ENCODE results near the gene OTUB2.
A peak's percentile ranks its signal among the peaks of the same experiment; 100 is the strongest.

Gene OTUB2

DNA sequence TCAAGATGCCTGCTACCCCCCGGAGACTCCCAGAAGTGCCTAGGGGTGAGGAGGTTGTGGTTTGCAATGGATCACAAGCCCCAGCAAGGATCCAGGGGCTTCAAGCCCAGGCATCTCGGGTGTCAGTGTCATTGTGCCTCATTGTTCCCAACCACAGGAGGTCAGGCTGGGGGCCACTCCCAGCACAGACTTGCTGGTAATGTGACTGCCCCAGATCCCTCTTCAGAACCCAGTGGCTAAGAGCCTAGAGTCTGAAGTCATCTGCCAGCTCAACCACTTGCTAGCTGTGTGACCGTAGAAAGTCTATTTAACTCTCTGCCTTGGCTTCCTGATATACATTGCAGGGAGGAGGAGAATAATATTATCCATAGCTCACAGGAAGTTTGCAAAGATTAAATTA lies 42.1 kb upstream of the OTUB2 start:
- Histone ChIP-seq H3K9me3 (ENCODE audit: control insufficient read depth, low read length) (no peaks in the 10 kb centered on the region), H3K79me2 (no peaks in the 10 kb centered on the region), H3K27ac (no peak overlapping the region), H3K4me1 (peaks cover 5% of the 10 kb centered on the region), H3K27me3 (ENCODE audit: control insufficient read depth, insufficient read depth, low read length) (no peaks in the 10 kb centered on the region), H3K36me3 (ENCODE audit: control insufficient read depth, insufficient read depth, low read length) (no peaks in the 10 kb centered on the region), H3K9ac (no peak overlapping the region), H3K4me2 (ENCODE audit: low read length) (no peak overlapping the region), H3K4me3 (ENCODE audit: low read depth, low read length) (no peak overlapping the region), H2AFZ (no peak overlapping the region)
- TF ChIP-seq, protein P1, sequence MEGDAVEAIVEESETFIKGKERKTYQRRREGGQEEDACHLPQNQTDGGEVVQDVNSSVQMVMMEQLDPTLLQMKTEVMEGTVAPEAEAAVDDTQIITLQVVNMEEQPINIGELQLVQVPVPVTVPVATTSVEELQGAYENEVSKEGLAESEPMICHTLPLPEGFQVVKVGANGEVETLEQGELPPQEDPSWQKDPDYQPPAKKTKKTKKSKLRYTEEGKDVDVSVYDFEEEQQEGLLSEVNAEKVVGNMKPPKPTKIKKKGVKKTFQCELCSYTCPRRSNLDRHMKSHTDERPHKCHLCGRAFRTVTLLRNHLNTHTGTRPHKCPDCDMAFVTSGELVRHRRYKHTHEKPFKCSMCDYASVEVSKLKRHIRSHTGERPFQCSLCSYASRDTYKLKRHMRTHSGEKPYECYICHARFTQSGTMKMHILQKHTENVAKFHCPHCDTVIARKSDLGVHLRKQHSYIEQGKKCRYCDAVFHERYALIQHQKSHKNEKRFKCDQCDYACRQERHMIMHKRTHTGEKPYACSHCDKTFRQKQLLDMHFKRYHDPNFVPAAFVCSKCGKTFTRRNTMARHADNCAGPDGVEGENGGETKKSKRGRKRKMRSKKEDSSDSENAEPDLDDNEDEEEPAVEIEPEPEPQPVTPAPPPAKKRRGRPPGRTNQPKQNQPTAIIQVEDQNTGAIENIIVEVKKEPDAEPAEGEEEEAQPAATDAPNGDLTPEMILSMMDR (IDR thresholded peaks at IDR 0.05) = no peak

DNA sequence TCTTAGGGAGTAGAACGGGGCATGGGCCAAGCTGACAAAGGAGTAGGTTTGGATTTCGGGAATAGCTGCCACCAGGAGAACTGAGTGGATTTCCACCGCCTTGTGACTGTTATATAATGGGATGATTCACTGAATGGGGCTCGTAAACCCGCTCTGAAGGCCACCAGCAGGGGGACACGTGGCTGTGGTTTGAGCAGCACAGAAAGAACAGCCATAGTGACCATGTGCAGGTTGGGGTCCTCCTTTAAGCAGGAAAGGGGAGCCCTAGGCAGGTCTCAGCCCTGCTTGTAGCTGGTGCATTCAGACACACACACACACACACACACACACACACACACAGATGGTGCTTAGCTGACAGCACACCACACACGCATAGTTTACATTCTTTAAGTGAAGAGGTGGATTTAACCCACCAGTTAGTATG lies 41.1 kb upstream of the OTUB2 start:
- Histone ChIP-seq H3K27ac (no peak overlapping the region), H3K4me1 (peaks cover 5% of the 10 kb centered on the region), H3K9ac (no peak overlapping the region), H3K27me3 (ENCODE audit: control insufficient read depth, insufficient read depth, low read length) (no peaks in the 10 kb centered on the region), H3K4me3 (ENCODE audit: low read depth, low read length) (no peak overlapping the region), H3K79me2 (no peaks in the 10 kb centered on the region), H3K36me3 (ENCODE audit: control insufficient read depth, insufficient read depth, low read length) (no peaks in the 10 kb centered on the region), H2AFZ (no peak overlapping the region), H3K9me3 (ENCODE audit: control insufficient read depth, low read length) (no peaks in the 10 kb centered on the region), H3K4me2 (ENCODE audit: low read length) (no peak overlapping the region)
- TF ChIP-seq, protein P1 (IDR thresholded peaks at IDR 0.05) = no peak

DNA sequence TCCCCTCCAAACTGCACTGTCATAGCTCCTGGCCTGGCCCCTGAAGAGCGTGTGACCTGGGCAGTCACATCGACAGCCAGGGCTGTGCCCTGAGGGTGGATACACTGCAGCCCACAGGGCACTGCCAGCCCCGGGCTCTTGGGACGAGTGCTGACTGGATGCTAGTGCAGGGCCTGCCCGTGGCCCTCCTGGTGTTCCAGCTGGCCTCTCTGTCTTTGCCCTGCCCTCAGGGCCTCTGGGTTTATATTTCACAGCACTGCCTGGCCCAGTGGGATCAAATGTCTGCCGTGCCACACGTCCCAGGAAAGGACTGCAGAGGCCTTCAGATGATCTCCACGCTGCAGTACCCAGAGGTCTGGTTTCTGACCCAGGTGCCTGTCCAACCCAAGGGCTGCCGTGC lies 39.2 kb upstream of the OTUB2 start:
- H3K79me2 ChIP-seq = no peaks in the 10 kb centered on the region
- no peaks in the 10 kb centered on the region for H3K9me3 ChIP-seq (ENCODE audit: control insufficient read depth, low read length)
- no peak overlapping the region for H3K4me3 ChIP-seq (ENCODE audit: low read depth, low read length)
- no peak overlapping the region for H3K4me2 ChIP-seq (ENCODE audit: low read length)
- no peaks in the 10 kb centered on the region for H3K36me3 ChIP-seq (ENCODE audit: control insufficient read depth, insufficient read depth, low read length)
- H3K27me3 ChIP-seq (ENCODE audit: control insufficient read depth, insufficient read depth, low read length) = no peaks in the 10 kb centered on the region
- no peak overlapping the region for H3K27ac ChIP-seq
- H2AFZ ChIP-seq = peak overlapping the region; percentile 81
- TF ChIP-seq, protein P1 (IDR thresholded peaks at IDR 0.05) = no peak
- peaks cover 5% of the 10 kb centered on the region for H3K4me1 ChIP-seq
- no peak overlapping the region for H3K9ac ChIP-seq

DNA sequence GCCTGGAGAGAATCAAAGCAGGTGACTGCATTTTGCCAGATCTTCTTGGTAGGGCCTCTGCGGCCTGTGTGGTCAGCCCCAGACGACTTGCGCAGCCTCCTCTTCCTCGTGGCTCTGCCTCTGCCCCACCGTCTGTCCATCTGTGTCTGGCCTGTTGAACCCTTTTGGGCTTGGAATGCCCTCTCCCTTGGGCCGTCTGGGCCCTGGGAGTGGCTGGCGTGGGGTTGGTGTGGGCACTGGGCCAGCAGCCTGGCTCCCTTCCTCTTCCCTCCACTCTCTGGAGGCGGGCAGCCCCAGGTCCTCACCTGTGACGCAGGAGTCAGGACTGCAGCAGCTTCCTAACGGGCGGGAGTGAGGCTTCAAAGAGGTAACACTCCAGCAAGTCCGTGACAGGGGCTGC lies 38.8 kb upstream of the OTUB2 start:
- H3K79me2 ChIP-seq = no peaks in the 10 kb centered on the region
- no peaks in the 10 kb centered on the region for H3K36me3 ChIP-seq (ENCODE audit: control insufficient read depth, insufficient read depth, low read length)
- TF ChIP-seq, protein P1 (IDR thresholded peaks at IDR 0.05) = no peak
- H3K4me3 ChIP-seq (ENCODE audit: low read depth, low read length) = no peak overlapping the region
- H3K9me3 ChIP-seq (ENCODE audit: control insufficient read depth, low read length) = no peaks in the 10 kb centered on the region
- peak overlapping the region; percentile 81 for H2AFZ ChIP-seq
- no peak overlapping the region for H3K4me2 ChIP-seq (ENCODE audit: low read length)
- H3K9ac ChIP-seq = no peak overlapping the region
- H3K27me3 ChIP-seq (ENCODE audit: control insufficient read depth, insufficient read depth, low read length) = no peaks in the 10 kb centered on the region
- H3K4me1 ChIP-seq = peaks cover 5% of the 10 kb centered on the region
- no peak overlapping the region for H3K27ac ChIP-seq

DNA sequence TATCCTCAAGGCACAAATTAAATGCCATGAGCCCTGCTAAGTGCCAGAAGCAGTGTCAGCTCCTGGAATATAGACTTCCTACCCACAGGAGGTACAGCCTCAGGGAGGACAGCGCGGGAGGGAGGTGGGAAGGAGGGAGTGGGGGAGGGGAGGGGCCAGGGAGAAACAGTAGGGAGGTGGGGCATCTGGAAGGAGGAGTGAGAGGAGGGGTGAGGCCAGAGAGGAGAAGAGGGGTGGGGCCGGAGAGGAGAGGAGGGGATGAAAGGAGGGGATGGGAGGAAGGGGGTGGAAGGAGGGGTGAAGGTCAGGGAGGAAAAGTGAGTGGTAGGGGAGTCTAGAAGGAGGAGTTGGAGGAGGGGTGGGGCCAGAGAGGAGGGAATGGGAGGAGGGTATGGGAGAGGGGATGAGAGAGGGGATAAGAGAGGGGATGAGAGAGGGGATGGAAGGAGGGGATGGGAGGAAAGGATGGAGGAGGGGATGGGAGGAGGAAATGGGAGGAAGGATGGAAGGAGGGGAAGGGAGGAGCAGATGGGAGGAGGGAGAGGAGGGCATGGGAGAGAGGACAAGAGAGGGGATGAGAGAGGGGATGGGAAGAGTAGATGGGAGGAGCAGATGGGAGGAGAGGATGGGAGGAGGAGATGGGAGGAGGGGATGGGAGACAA lies 38.2 kb upstream of the OTUB2 start:
- H2AFZ ChIP-seq = no peak overlapping the region
- no peaks in the 10 kb centered on the region for H3K9me3 ChIP-seq (ENCODE audit: control insufficient read depth, low read length)
- H3K27ac ChIP-seq = no peak overlapping the region
- H3K4me1 ChIP-seq = peaks cover 5% of the 10 kb centered on the region
- H3K36me3 ChIP-seq (ENCODE audit: control insufficient read depth, insufficient read depth, low read length) = no peaks in the 10 kb centered on the region
- no peak overlapping the region for H3K4me3 ChIP-seq (ENCODE audit: low read depth, low read length)
- no peak overlapping the region for H3K4me2 ChIP-seq (ENCODE audit: low read length)
- H3K9ac ChIP-seq = no peak overlapping the region
- no peaks in the 10 kb centered on the region for H3K27me3 ChIP-seq (ENCODE audit: control insufficient read depth, insufficient read depth, low read length)
- H3K79me2 ChIP-seq = no peaks in the 10 kb centered on the region
- TF ChIP-seq, protein P1 (IDR thresholded peaks at IDR 0.05) = no peak

Measured in parathyroid adenoma (tissue), 2 donors.